ENCODE measurements around the gene CLPSL2. TPM values are rescaled to one million over a fixed set of nuclear protein-coding genes. Genes with fewer than 3 reads are reported as not detected.

Gene CLPSL2
- total RNA-seq, 1 experiment from 2014 or later: 3.4 TPM

DNA sequence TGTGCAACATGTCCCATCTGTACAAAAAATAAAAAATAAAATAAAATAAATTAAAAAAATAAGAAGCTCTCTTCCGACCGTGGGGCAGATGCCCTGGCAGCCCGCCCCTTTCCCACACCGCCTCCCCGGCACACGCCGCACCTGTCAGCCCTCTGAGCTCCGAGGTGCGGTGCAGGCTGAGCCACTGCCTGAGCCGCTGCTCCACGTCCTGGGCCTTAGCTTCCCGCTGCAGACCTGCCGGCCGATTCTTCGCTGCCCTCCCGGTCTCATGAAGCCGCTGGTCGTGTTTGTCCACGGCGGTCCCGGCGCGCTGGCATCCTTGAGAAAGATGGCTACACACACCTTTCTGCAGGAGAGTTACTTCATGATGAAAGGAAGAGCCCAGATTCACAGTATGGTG, 10.7 kb upstream of the CLPSL2 start:
- Mint-ChIP-seq H3K4me3 (no peak overlapping the region), H3K4me1 (peaks cover 18% of the 10 kb centered on the region), H3K27ac (peak overlapping the region; percentile 24; the same call in 1 of the 2 replicates), H3K27me3 (ENCODE audit: low read depth) (no peaks in the 10 kb centered on the region), H3K36me3 (no peaks in the 10 kb centered on the region; the same call in 1 of the 2 replicates), H3K9me3 (no peaks in the 10 kb centered on the region)
- ATAC-seq (no peak), DNase-seq (ENCODE audit: low spot score) (peak; percentile 30)
- TF ChIP-seq, protein P1, sequence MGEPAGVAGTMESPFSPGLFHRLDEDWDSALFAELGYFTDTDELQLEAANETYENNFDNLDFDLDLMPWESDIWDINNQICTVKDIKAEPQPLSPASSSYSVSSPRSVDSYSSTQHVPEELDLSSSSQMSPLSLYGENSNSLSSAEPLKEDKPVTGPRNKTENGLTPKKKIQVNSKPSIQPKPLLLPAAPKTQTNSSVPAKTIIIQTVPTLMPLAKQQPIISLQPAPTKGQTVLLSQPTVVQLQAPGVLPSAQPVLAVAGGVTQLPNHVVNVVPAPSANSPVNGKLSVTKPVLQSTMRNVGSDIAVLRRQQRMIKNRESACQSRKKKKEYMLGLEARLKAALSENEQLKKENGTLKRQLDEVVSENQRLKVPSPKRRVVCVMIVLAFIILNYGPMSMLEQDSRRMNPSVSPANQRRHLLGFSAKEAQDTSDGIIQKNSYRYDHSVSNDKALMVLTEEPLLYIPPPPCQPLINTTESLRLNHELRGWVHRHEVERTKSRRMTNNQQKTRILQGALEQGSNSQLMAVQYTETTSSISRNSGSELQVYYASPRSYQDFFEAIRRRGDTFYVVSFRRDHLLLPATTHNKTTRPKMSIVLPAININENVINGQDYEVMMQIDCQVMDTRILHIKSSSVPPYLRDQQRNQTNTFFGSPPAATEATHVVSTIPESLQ (CRISPR knock-in tag; IDR thresholded peaks at IDR 0.05): no peak
- TF ChIP-seq, protein P2, sequence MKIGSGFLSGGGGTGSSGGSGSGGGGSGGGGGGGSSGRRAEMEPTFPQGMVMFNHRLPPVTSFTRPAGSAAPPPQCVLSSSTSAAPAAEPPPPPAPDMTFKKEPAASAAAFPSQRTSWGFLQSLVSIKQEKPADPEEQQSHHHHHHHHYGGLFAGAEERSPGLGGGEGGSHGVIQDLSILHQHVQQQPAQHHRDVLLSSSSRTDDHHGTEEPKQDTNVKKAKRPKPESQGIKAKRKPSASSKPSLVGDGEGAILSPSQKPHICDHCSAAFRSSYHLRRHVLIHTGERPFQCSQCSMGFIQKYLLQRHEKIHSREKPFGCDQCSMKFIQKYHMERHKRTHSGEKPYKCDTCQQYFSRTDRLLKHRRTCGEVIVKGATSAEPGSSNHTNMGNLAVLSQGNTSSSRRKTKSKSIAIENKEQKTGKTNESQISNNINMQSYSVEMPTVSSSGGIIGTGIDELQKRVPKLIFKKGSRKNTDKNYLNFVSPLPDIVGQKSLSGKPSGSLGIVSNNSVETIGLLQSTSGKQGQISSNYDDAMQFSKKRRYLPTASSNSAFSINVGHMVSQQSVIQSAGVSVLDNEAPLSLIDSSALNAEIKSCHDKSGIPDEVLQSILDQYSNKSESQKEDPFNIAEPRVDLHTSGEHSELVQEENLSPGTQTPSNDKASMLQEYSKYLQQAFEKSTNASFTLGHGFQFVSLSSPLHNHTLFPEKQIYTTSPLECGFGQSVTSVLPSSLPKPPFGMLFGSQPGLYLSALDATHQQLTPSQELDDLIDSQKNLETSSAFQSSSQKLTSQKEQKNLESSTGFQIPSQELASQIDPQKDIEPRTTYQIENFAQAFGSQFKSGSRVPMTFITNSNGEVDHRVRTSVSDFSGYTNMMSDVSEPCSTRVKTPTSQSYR (CRISPR knock-in tag; IDR thresholded peaks at IDR 0.05): no peak
- TF ChIP-seq ETV6 (CRISPR knock-in tag; IDR thresholded peaks at IDR 0.05): no peak
- no peak for TF ChIP-seq ZBTB21 (CRISPR knock-in tag; IDR thresholded peaks at IDR 0.05; ENCODE audit: borderline replicate concordance)
- TF ChIP-seq ZNF423 (CRISPR knock-in tag; IDR thresholded peaks at IDR 0.05): no peak
- TF ChIP-seq MYBL2 (CRISPR knock-in tag; IDR thresholded peaks at IDR 0.05): no peak
- CTCF ChIA-PET: interaction anchor here (1.1 to 1.5 kb wide), 3 partner anchors 11 to 243 kb away, joined by 3 to 6 read pairs (median 5); partner anchors contain the start of gene ARMC12
- POLR2A ChIA-PET: interaction anchor here (0.6 to 2.8 kb wide), 3 partner anchors 26 to 1378 kb away, joined by 3 to 11 read pairs (median 7); no protein-coding TSS in a partner anchor

GRCh38 chr6:35769211-35769610, 7.2 kb upstream of the CLPSL2 start:
- no peaks in the 10 kb centered on the region for H3K9me3 Mint-ChIP-seq
- no peak for ATAC-seq
- no peak for DNase-seq (ENCODE audit: low spot score)
- ChIA-PET CTCF (interaction anchor here (0.6 to 1.3 kb wide), 2 partner anchors 11 to 45 kb away, joined by 3 read pairs; no protein-coding TSS in a partner anchor), POLR2A (interaction anchor here (0.7 kb wide), 1 partner anchor 260 kb away, joined by 5 read pairs; no protein-coding TSS in a partner anchor)
- H3K36me3 Mint-ChIP-seq: no peaks in the 10 kb centered on the region
- no peaks in the 10 kb centered on the region for H3K27me3 Mint-ChIP-seq (ENCODE audit: low read depth)
- no peak overlapping the region for H3K27ac Mint-ChIP-seq
- no peak overlapping the region for H3K4me3 Mint-ChIP-seq
- H3K4me1 Mint-ChIP-seq: peaks cover 15% of the 10 kb centered on the region
- TF ChIP-seq ZBTB43 (CRISPR knock-in tag; IDR thresholded peaks at IDR 0.05) (no peak), ARID4B (CRISPR knock-in tag; IDR thresholded peaks at IDR 0.05; ENCODE audit: borderline replicate concordance) (no peak), ZNF423 (CRISPR knock-in tag; IDR thresholded peaks at IDR 0.05) (no peak), ZNF121 (CRISPR knock-in tag; IDR thresholded peaks at IDR 0.05) (no peak), ZNF396 (CRISPR knock-in tag; IDR thresholded peaks at IDR 0.05; ENCODE audit: borderline replicate concordance) (no peak), PREB (CRISPR knock-in tag; IDR thresholded peaks at IDR 0.05; ENCODE audit: borderline replicate concordance) (no peak), USF1 (CRISPR knock-in tag; IDR thresholded peaks at IDR 0.05) (no peak)
- TF ChIP-seq, protein P3, sequence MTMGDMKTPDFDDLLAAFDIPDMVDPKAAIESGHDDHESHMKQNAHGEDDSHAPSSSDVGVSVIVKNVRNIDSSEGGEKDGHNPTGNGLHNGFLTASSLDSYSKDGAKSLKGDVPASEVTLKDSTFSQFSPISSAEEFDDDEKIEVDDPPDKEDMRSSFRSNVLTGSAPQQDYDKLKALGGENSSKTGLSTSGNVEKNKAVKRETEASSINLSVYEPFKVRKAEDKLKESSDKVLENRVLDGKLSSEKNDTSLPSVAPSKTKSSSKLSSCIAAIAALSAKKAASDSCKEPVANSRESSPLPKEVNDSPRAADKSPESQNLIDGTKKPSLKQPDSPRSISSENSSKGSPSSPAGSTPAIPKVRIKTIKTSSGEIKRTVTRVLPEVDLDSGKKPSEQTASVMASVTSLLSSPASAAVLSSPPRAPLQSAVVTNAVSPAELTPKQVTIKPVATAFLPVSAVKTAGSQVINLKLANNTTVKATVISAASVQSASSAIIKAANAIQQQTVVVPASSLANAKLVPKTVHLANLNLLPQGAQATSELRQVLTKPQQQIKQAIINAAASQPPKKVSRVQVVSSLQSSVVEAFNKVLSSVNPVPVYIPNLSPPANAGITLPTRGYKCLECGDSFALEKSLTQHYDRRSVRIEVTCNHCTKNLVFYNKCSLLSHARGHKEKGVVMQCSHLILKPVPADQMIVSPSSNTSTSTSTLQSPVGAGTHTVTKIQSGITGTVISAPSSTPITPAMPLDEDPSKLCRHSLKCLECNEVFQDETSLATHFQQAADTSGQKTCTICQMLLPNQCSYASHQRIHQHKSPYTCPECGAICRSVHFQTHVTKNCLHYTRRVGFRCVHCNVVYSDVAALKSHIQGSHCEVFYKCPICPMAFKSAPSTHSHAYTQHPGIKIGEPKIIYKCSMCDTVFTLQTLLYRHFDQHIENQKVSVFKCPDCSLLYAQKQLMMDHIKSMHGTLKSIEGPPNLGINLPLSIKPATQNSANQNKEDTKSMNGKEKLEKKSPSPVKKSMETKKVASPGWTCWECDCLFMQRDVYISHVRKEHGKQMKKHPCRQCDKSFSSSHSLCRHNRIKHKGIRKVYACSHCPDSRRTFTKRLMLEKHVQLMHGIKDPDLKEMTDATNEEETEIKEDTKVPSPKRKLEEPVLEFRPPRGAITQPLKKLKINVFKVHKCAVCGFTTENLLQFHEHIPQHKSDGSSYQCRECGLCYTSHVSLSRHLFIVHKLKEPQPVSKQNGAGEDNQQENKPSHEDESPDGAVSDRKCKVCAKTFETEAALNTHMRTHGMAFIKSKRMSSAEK (CRISPR knock-in tag; IDR thresholded peaks at IDR 0.05; ENCODE audit: borderline replicate concordance): no peak
- TF ChIP-seq, protein P4, sequence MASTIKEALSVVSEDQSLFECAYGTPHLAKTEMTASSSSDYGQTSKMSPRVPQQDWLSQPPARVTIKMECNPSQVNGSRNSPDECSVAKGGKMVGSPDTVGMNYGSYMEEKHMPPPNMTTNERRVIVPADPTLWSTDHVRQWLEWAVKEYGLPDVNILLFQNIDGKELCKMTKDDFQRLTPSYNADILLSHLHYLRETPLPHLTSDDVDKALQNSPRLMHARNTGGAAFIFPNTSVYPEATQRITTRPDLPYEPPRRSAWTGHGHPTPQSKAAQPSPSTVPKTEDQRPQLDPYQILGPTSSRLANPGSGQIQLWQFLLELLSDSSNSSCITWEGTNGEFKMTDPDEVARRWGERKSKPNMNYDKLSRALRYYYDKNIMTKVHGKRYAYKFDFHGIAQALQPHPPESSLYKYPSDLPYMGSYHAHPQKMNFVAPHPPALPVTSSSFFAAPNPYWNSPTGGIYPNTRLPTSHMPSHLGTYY (CRISPR knock-in tag; IDR thresholded peaks at IDR 0.05): no peak
